Astrocyte (in vitro differentiated cells and primary cell): Measurements from ENCODE around the gene TBC1D5. TPM values are rescaled to one million over a fixed set of nuclear protein-coding genes. Genes with fewer than 3 reads are reported as not detected.

Experiments used
- DNase-seq: peaks from one replicate; pipeline ENCODE4 v3.0.0-alpha.2; 2010; ENCODE audit warnings: low read depth
- FAIRE-seq: peaks from 2 replicates; lab custom pipeline; 2011; peaks lifted over from hg19 to GRCh38; lab: Jason Lieb, UNC
- H2AFZ ChIP-seq: 2 replicates; pipeline ENCODE4 v1.6.0; 2012; ENCODE audit warnings: low read depth, low read length, inconsistent platforms
- H3K27ac ChIP-seq: 2 replicates; pipeline ENCODE4 v1.5.1; 2011; ENCODE audit warnings: low read depth, low read length, inconsistent platforms
- H3K27me3 ChIP-seq: 2 replicates; pipeline ENCODE4 v1.6.0; 2011; ENCODE audit warnings: low read length, inconsistent platforms; ENCODE audit not compliant: insufficient read depth
- H3K36me3 ChIP-seq: 2 replicates; pipeline ENCODE4 v1.5.1; 2011; ENCODE audit warnings: low read length, inconsistent platforms; ENCODE audit not compliant: insufficient read depth
- H3K4me1 ChIP-seq: 2 replicates; pipeline ENCODE4 v1.5.1; 2011; ENCODE audit warnings: low read length, inconsistent platforms; ENCODE audit not compliant: insufficient read depth
- H3K4me2 ChIP-seq: 2 replicates; pipeline ENCODE4 v1.6.0; 2012; ENCODE audit warnings: low read length, inconsistent platforms
- H3K4me3 ChIP-seq: 2 replicates; pipeline ENCODE4 v1.5.1; 2011; ENCODE audit warnings: low read depth, mild to moderate bottlenecking, low read length, inconsistent platforms; ENCODE audit not compliant: insufficient read depth
- H3K79me2 ChIP-seq: 2 replicates; pipeline ENCODE4 v1.6.0; 2012; ENCODE audit warnings: mild to moderate bottlenecking, low read length, inconsistent platforms; ENCODE audit not compliant: insufficient read depth
- H3K9ac ChIP-seq: 2 replicates; pipeline ENCODE4 v1.6.0; 2012; ENCODE audit warnings: mild to moderate bottlenecking, low read length, inconsistent platforms
- H3K9me3 ChIP-seq: 2 replicates; pipeline ENCODE4 v1.5.1; 2012; ENCODE audit warnings: low read depth, mild to moderate bottlenecking, low read length, inconsistent platforms; ENCODE audit not compliant: insufficient read depth
- H4K20me1 ChIP-seq: 2 replicates; pipeline ENCODE4 v1.6.0; 2012; ENCODE audit warnings: low read length, inconsistent platforms; ENCODE audit not compliant: insufficient read depth
- H3K27ac Mint-ChIP-seq: one replicate; pipeline ENCODE4 v1.8.0; 2021; ENCODE audit warnings: mild to moderate bottlenecking, mixed read lengths; ENCODE audit not compliant: unreplicated experiment
- H3K27me3 Mint-ChIP-seq: one replicate; pipeline ENCODE4 v1.8.0; 2021; ENCODE audit warnings: low read depth, mixed read lengths; ENCODE audit not compliant: unreplicated experiment
- H3K36me3 Mint-ChIP-seq: one replicate; pipeline ENCODE4 v1.8.0; 2021; ENCODE audit warnings: low read depth, mixed read lengths; ENCODE audit not compliant: unreplicated experiment
- H3K4me1 Mint-ChIP-seq: one replicate; pipeline ENCODE4 v1.8.0; 2021; ENCODE audit warnings: low read depth, mixed read lengths; ENCODE audit not compliant: unreplicated experiment
- H3K4me3 Mint-ChIP-seq: one replicate; pipeline ENCODE4 v1.8.0; 2021; ENCODE audit warnings: mild to moderate bottlenecking, moderate library complexity, mixed read lengths; ENCODE audit not compliant: unreplicated experiment
- H3K9me3 Mint-ChIP-seq: one replicate; pipeline ENCODE4 v1.8.0; 2021; ENCODE audit warnings: mild to moderate bottlenecking, mixed read lengths; ENCODE audit not compliant: unreplicated experiment
- CTCF ChIP-seq: IDR thresholded peaks from 2 replicates; pipeline ENCODE4 v1.5.1; 2011; ENCODE audit warnings: low read depth, mild to moderate bottlenecking, inconsistent platforms, low read length, moderate library complexity; ENCODE audit not compliant: insufficient read depth
- EZH2 ChIP-seq: IDR thresholded peaks from 2 replicates; pipeline ENCODE4 v1.6.1; 2012; ENCODE audit warnings: mild to moderate bottlenecking, low read length, inconsistent platforms; ENCODE audit not compliant: insufficient read depth
- total RNA-seq: library from RNA; stranded (reverse); gene quantifications from 2 replicates; pipeline ENCODE4 v1.2.1, GENCODE V29; 2021

The TBC1D5 gene
- total RNA-seq, 1 donor from 2014 or later, result 23.0 TPM

DNA sequence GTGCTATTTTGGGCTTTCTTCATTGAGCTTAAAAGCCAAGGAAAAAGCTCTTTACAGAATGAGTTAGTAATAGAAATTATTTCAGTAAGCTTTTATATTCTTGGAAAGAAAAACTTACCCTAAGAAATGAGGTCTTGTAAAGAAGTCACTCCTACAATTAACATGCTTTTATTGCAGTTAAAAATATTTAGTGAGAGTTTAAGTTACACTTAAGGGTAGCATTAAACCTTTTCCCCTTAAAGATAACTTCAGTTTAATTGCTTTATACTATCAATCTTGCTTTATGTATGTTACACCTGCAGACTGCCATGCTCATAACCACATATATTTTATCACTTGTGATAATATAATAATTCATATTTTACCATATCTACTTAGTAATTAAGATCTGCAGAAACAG lies 431.4 kb downstream of the TBC1D5 start:
- Histone ChIP-seq H3K9ac (no peak overlapping the region), H3K27me3 (no peaks in the 10 kb centered on the region), H4K20me1 (no peaks in the 10 kb centered on the region), H3K36me3 (no peaks in the 10 kb centered on the region), H3K9me3 (no peaks in the 10 kb centered on the region), H3K79me2 (no peaks in the 10 kb centered on the region), H3K27ac (no peak overlapping the region), H3K4me2 (no peak overlapping the region), H3K4me3 (no peak overlapping the region), H2AFZ (no peak overlapping the region), H3K4me1 (no peaks in the 10 kb centered on the region)
- Mint-ChIP-seq H3K4me1 (no peaks in the 10 kb centered on the region), H3K27me3 (no peaks in the 10 kb centered on the region), H3K27ac (no peak overlapping the region), H3K36me3 (no peaks in the 10 kb centered on the region), H3K9me3 (no peaks in the 10 kb centered on the region), H3K4me3 (no peak overlapping the region)
- DNase-seq (no peak), FAIRE-seq (no peak)
- no peak for TF ChIP-seq EZH2
- no peak for TF ChIP-seq CTCF

GRCh38 chr3:17307887-17308286 lies 434.5 kb downstream of the TBC1D5 start:
- no peak for TF ChIP-seq EZH2
- no peak for TF ChIP-seq CTCF
- H3K27me3 ChIP-seq, result no peaks in the 10 kb centered on the region
- H3K4me2 ChIP-seq, result no peak overlapping the region
- no peak overlapping the region for H3K9ac ChIP-seq
- no peak for DNase-seq
- FAIRE-seq, result no peak
- no peaks in the 10 kb centered on the region for H4K20me1 ChIP-seq
- no peaks in the 10 kb centered on the region for H3K79me2 ChIP-seq
- no peak overlapping the region for H2AFZ ChIP-seq
- Mint-ChIP-seq H3K27ac (no peak overlapping the region), H3K27me3 (no peaks in the 10 kb centered on the region), H3K9me3 (no peaks in the 10 kb centered on the region), H3K36me3 (no peaks in the 10 kb centered on the region), H3K4me3 (no peak overlapping the region), H3K4me1 (no peaks in the 10 kb centered on the region)
- no peaks in the 10 kb centered on the region for H3K36me3 ChIP-seq
- no peak overlapping the region for H3K4me3 ChIP-seq
- no peaks in the 10 kb centered on the region for H3K4me1 ChIP-seq
- no peaks in the 10 kb centered on the region for H3K9me3 ChIP-seq
- no peak overlapping the region for H3K27ac ChIP-seq

DNA sequence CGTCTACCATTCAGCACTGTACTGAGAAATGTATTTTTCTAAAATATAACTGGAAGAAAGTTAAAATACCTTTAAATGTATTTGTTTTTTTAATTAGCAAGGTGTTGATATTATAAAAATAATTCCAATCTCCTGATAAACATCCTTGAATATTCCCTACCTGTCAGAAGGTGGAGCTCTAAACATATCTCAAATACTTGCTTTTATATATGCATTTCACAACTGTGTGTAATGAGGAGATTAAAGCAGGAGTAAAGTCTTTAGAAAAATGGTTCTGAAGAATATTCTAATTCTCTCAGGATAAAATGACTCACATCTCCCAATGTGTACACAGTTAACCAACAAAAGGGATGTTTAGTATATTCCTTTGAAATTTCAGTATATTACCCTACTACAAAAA lies 434.9 kb downstream of the TBC1D5 start:
- H3K27me3 Mint-ChIP-seq, result no peaks in the 10 kb centered on the region
- no peak overlapping the region for H3K4me3 Mint-ChIP-seq
- Histone ChIP-seq H3K9me3 (no peaks in the 10 kb centered on the region), H3K4me2 (no peak overlapping the region), H3K79me2 (no peaks in the 10 kb centered on the region), H3K4me3 (no peak overlapping the region), H3K9ac (no peak overlapping the region), H3K36me3 (no peaks in the 10 kb centered on the region), H3K4me1 (no peaks in the 10 kb centered on the region), H4K20me1 (no peaks in the 10 kb centered on the region), H3K27me3 (no peaks in the 10 kb centered on the region), H2AFZ (no peak overlapping the region), H3K27ac (no peak overlapping the region)
- H3K4me1 Mint-ChIP-seq, result no peaks in the 10 kb centered on the region
- no peak for TF ChIP-seq EZH2
- no peak for TF ChIP-seq CTCF
- H3K27ac Mint-ChIP-seq, result no peak overlapping the region
- FAIRE-seq (no peak), DNase-seq (no peak)
- H3K36me3 Mint-ChIP-seq, result no peaks in the 10 kb centered on the region
- no peaks in the 10 kb centered on the region for H3K9me3 Mint-ChIP-seq
